Thoracic aorta (tissue), 2 donors: ENCODE data around the gene USP51. TPM values are rescaled to one million over a fixed set of nuclear protein-coding genes. Genes with fewer than 3 reads are reported as not detected.
"Not testable (repeated sequence)": the region's sequence is repeated elsewhere in the genome, so short reads cannot be mapped to it uniquely, and the experiment has no call there.

Source experiments
- ATAC-seq: fragments of 150-250 bp; one replicate; pipeline ENCODE4 v1.8.0; 2017; ENCODE audit warnings: low read depth; ENCODE audit not compliant: insufficient number of reproducible peaks, low FRiP score
- DNase-seq: peaks from one replicate; pipeline ENCODE4 v3.0.0-alpha.2; 2020; ENCODE audit warnings: low spot score
- H3K27ac ChIP-seq, 2 donors: fragments of 200-600 bp; sonication (generic); 1 replicate in 1 of 2; 2 replicates in 1 of 2; pipeline ENCODE4 v1.5.1; 2016; ENCODE audit warnings: mild to moderate bottlenecking in 2 of 2, moderate library complexity in 2 of 2
- H3K27me3 ChIP-seq: fragments of 200-600 bp; sonication (generic); replicated peaks from 2 replicates; pipeline ENCODE4 v1.6.0; 2016; ENCODE audit warnings: mild to moderate bottlenecking; ENCODE audit not compliant: insufficient read depth
- H3K36me3 ChIP-seq: fragments of 200-600 bp; sonication (generic); one replicate; pipeline ENCODE4 v1.5.1; 2016
- H3K4me1 ChIP-seq, 2 donors: fragments of 200-600 bp; sonication (generic); 1 replicate in 1 of 2; 2 replicates in 1 of 2; pipeline versions ENCODE4 v1.5.1 to v1.6.0; 2016; ENCODE audit warnings: low read depth in 2 of 2, mild to moderate bottlenecking in 1 of 2; ENCODE audit not compliant: control insufficient read depth in 1 of 2
- H3K4me3 ChIP-seq: fragments of 200-600 bp; sonication (generic); 2 replicates; pipeline ENCODE4 v1.5.1; 2016; ENCODE audit warnings: mild to moderate bottlenecking
- H3K9me3 ChIP-seq: fragments of 200-600 bp; sonication (generic); 2 replicates; pipeline ENCODE4 v1.5.1; 2016
- CTCF ChIP-seq: fragments of 200-600 bp; sonication (generic); IDR thresholded peaks from one replicate; pipeline ENCODE4 v1.5.1; 2019; ENCODE audit warnings: antibody characterized with exemption
- total RNA-seq, 2 donors: library from RNA; depleted of rRNA; stranded (reverse); fragments of >200 nt; gene quantifications; one replicate each; pipeline versions ENCODE4 v1.1.0 to v1.2.3, GENCODE V29; 2016

USP51 gene
- total RNA-seq, 2 donors from 2014 or later, result 2.6 to 7.0 TPM

GRCh38 chrX:55508410-55509152 is 18.9 kb upstream of the USP51 start:
- ATAC-seq, H3K36me3 ChIP-seq, H3K4me3 ChIP-seq, H3K9me3 ChIP-seq, H3K4me1 ChIP-seq, DNase-seq, H3K27ac ChIP-seq, H3K27me3 ChIP-seq: not testable (repeated sequence)

GRCh38 chrX:55507699-55508098 is 18.1 kb upstream of the USP51 start:
- H3K4me1 ChIP-seq, H3K9me3 ChIP-seq, ATAC-seq, H3K27ac ChIP-seq, H3K4me3 ChIP-seq, DNase-seq, H3K36me3 ChIP-seq, H3K27me3 ChIP-seq: not testable (repeated sequence)

- H3K36me3 ChIP-seq, DNase-seq, ATAC-seq: not testable (repeated sequence)
Observed at GRCh38 chrX:55507010-55507409, 17.4 kb upstream of the USP51 start.

GRCh38 chrX:55490974-55491373 is 1.3 kb upstream of the USP51 start:
- DNase-seq (no peak), ATAC-seq (no peak)
- Histone ChIP-seq H3K27ac (no peak overlapping the region), H3K9me3 (no peaks in the 10 kb centered on the region), H3K4me3 (no peak overlapping the region), H3K4me1 (no peaks in the 10 kb centered on the region), H3K27me3 (no peaks in the 10 kb centered on the region), H3K36me3 (no peaks in the 10 kb centered on the region)
- TF ChIP-seq CTCF, result no peak

More at GRCh38 chrX:55507010-55507409, 17.4 kb upstream of the USP51 start:
- H3K9me3 ChIP-seq, H3K27me3 ChIP-seq, H3K4me1 ChIP-seq, H3K4me3 ChIP-seq, H3K27ac ChIP-seq: not testable (repeated sequence)

- no peak for TF ChIP-seq CTCF
- peak overlapping the region; percentile 80 for H3K4me3 ChIP-seq
- H3K9me3 ChIP-seq, result no peaks in the 10 kb centered on the region
- no peaks in the 10 kb centered on the region for H3K27me3 ChIP-seq
- DNase-seq (no peak), ATAC-seq (no peak)
- H3K27ac ChIP-seq, result peak overlapping the region; percentile 92
- no peaks in the 10 kb centered on the region for H3K4me1 ChIP-seq
- H3K36me3 ChIP-seq, result no peaks in the 10 kb centered on the region
Observed at GRCh38 chrX:55490121-55490520, 473 bp upstream of the USP51 start.

GRCh38 chrX:55488593-55489313 is 895 bp downstream of the USP51 start:
- no peak for TF ChIP-seq CTCF
- H3K9me3 ChIP-seq, result no peaks in the 10 kb centered on the region
- H3K27ac ChIP-seq, result peak overlapping the region; percentile 92
- DNase-seq (no peak), ATAC-seq (peak; percentile 83)
- H3K36me3 ChIP-seq, result no peaks in the 10 kb centered on the region
- H3K4me1 ChIP-seq, result no peaks in the 10 kb centered on the region
- peak overlapping the region; percentile 80 for H3K4me3 ChIP-seq
- H3K27me3 ChIP-seq, result no peaks in the 10 kb centered on the region
